ENCODE results near the gene PRDM16. TPM values are rescaled to one million over a fixed set of nuclear protein-coding genes. Genes with fewer than 3 reads are reported as not detected.

Gene PRDM16
- total RNA-seq, 1 experiment from 2014 or later = 6.1 TPM

GRCh38 chr1:3234956-3235355 is 166.0 kb downstream of the PRDM16 start:
- no peak overlapping the region for H3K4me3 ChIP-seq (replicated peaks in 1 of 2; ENCODE audit: low read depth in 1 of 2, low read length in 2 of 2)
- H3K79me2 ChIP-seq (ENCODE audit: insufficient read depth, low read length) = no peaks in the 10 kb centered on the region
- H2AFZ ChIP-seq (ENCODE audit: low read depth, low read length, poor library complexity, severe bottlenecking) = no peak overlapping the region
- no peaks in the 10 kb centered on the region for H3K9me3 ChIP-seq (ENCODE audit: control insufficient read depth in 1 of 2, insufficient read depth in 1 of 2, low read depth in 1 of 2, low read length in 2 of 2)
- no peaks in the 10 kb centered on the region for H4K20me1 ChIP-seq (ENCODE audit: insufficient read depth)
- ChIA-PET POLR2A (no interaction called here), CTCF (no interaction called here), RAD21 (ENCODE audit: low non-redundant PET in 1 of 2, low total read pairs in 2 of 2, uncharacterized antibody in 2 of 2, unreplicated experiment in 2 of 2) (no interaction called here)
- H3K27ac ChIP-seq (ENCODE audit: low read depth, low read length) = no peak overlapping the region
- BruUV-seq (replicated peaks) = no TSS peak
- intact Hi-C loops (cut with micrococcal nuclease) = no loop called here
- no peaks in the 10 kb centered on the region for H3K9me2 ChIP-seq (ENCODE audit: insufficient read depth)
- H3K4me1 ChIP-seq (ENCODE audit: control insufficient read depth in 1 of 2, insufficient read depth in 2 of 2, low read length in 2 of 2) = no peaks in the 10 kb centered on the region
- no peak for TF ChIP-seq SIN3A (IDR thresholded peaks at IDR 0.05; ENCODE audit: low read depth)
- TF ChIP-seq, protein P1, sequence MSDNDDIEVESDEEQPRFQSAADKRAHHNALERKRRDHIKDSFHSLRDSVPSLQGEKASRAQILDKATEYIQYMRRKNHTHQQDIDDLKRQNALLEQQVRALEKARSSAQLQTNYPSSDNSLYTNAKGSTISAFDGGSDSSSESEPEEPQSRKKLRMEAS (IDR thresholded peaks at IDR 0.05) = no peak
- no peak for TF ChIP-seq YY1 (IDR thresholded peaks at IDR 0.05; ENCODE audit: extremely low read depth, insufficient replicate concordance, low read depth, low read length)
- no peak for TF ChIP-seq POLR2AphosphoS5 (IDR thresholded peaks at IDR 0.05; ENCODE audit: low read depth, low read length)
- TF ChIP-seq EZH2phosphoT487 (IDR thresholded peaks at IDR 0.05; ENCODE audit: borderline replicate concordance) = no peak
- TF ChIP-seq, protein P2, sequence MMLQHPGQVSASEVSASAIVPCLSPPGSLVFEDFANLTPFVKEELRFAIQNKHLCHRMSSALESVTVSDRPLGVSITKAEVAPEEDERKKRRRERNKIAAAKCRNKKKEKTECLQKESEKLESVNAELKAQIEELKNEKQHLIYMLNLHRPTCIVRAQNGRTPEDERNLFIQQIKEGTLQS (IDR thresholded peaks at IDR 0.05) = no peak
- TF ChIP-seq ELF1 (IDR thresholded peaks at IDR 0.05; ENCODE audit: borderline replicate concordance, low read depth) = no peak
- no peak for TF ChIP-seq SRF (IDR thresholded peaks at IDR 0.05; ENCODE audit: low read depth)
- TF ChIP-seq CBX3 (IDR thresholded peaks at IDR 0.05; ENCODE audit: low read depth) = no peak
- no peak for TF ChIP-seq CEBPB (IDR thresholded peaks at IDR 0.05; ENCODE audit: low read depth)
- H3K27me3 ChIP-seq (ENCODE audit: insufficient read depth, low read length) = no peaks in the 10 kb centered on the region
- no peak overlapping the region for H3K9ac ChIP-seq (ENCODE audit: low read length)
- DNase-seq (ENCODE audit: low read depth, low spot score) (no peak), ATAC-seq (no peak)
- H3K36me3 ChIP-seq (ENCODE audit: control insufficient read depth in 1 of 2, insufficient read depth in 2 of 2, low read length in 2 of 2) = no peaks in the 10 kb centered on the region
- H3K4me2 ChIP-seq (ENCODE audit: low read length) = no peak overlapping the region

DNA sequence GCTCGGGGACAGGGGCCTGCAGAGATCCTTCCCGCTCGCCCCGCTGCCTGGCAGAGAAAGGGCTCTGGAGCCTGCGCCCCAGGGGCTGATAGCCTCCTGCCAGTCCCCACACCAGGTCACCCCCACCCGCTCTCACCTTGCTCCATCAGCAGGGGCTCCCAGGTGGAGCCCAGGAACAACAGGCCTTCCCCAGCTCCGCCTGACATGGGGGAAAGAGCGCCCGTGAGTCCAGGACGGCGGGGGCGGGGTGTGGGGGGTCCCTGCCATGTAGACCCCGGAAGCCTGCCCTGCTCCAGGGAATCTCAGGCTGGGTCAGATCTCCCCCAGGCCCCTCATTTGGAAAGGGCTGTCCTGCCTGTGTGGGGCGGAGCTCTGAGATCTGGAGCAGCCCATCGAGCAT is 166.5 kb downstream of the PRDM16 start:
- H3K4me1 ChIP-seq (ENCODE audit: control insufficient read depth in 1 of 2, insufficient read depth in 2 of 2, low read length in 2 of 2) = no peaks in the 10 kb centered on the region

More for the DNA sequence above, 166.5 kb downstream of the PRDM16 start:
- Histone ChIP-seq H4K20me1 (ENCODE audit: insufficient read depth) (no peaks in the 10 kb centered on the region), H3K9me3 (ENCODE audit: control insufficient read depth in 1 of 2, insufficient read depth in 1 of 2, low read depth in 1 of 2, low read length in 2 of 2) (no peaks in the 10 kb centered on the region), H3K4me2 (ENCODE audit: low read length) (no peak overlapping the region), H2AFZ (ENCODE audit: low read depth, low read length, poor library complexity, severe bottlenecking) (no peak overlapping the region), H3K79me2 (ENCODE audit: insufficient read depth, low read length) (no peaks in the 10 kb centered on the region), H3K4me3 (replicated peaks in 1 of 2; ENCODE audit: low read depth in 1 of 2, low read length in 2 of 2) (no peak overlapping the region), H3K9ac (ENCODE audit: low read length) (no peak overlapping the region), H3K27me3 (ENCODE audit: insufficient read depth, low read length) (no peaks in the 10 kb centered on the region), H3K9me2 (ENCODE audit: insufficient read depth) (no peaks in the 10 kb centered on the region), H3K27ac (ENCODE audit: low read depth, low read length) (no peak overlapping the region), H3K36me3 (ENCODE audit: control insufficient read depth in 1 of 2, insufficient read depth in 2 of 2, low read length in 2 of 2) (no peaks in the 10 kb centered on the region)
- BruUV-seq (replicated peaks) = no TSS peak
- no peak for DNase-seq (ENCODE audit: low read depth, low spot score)
- CTCF ChIA-PET = no interaction called here
- RAD21 ChIA-PET (ENCODE audit: low non-redundant PET in 1 of 2, low total read pairs in 2 of 2, uncharacterized antibody in 2 of 2, unreplicated experiment in 2 of 2) = no interaction called here
- POLR2A ChIA-PET = no interaction called here
- TF ChIP-seq CTCF (IDR thresholded peaks at IDR 0.05 in 2 of 3, conservative IDR thresholded peaks at IDR 0.05 in 1 of 3; ENCODE audit: borderline replicate concordance in 1 of 3, insufficient read depth in 1 of 3, low read depth in 2 of 3, low read length in 2 of 3) = no peak
- no peak for TF ChIP-seq SRF (IDR thresholded peaks at IDR 0.05; ENCODE audit: low read depth)
- no peak for TF ChIP-seq RAD21 (IDR thresholded peaks at IDR 0.05; ENCODE audit: low read depth)
- no peak for TF ChIP-seq ZNF274 (IDR thresholded peaks at IDR 0.05; ENCODE audit: low read depth, low read length)
- no peak for ATAC-seq
- intact Hi-C loops (cut with micrococcal nuclease) = no loop called here
